ENCODE results near the gene PCNT.
"Not testable (repeated sequence)": the region's sequence is repeated elsewhere in the genome, so short reads cannot be mapped to it uniquely, and the experiment has no call there.

Gene PCNT

GRCh38 chr21:46297338-46298271 is 26.4 kb upstream of the PCNT start:
- peak in 14 of 42 donors; percentile 8 to 43 (median 18) for DNase-seq
- intact Hi-C loops (cut with DNase I), result no loop called here

DNA sequence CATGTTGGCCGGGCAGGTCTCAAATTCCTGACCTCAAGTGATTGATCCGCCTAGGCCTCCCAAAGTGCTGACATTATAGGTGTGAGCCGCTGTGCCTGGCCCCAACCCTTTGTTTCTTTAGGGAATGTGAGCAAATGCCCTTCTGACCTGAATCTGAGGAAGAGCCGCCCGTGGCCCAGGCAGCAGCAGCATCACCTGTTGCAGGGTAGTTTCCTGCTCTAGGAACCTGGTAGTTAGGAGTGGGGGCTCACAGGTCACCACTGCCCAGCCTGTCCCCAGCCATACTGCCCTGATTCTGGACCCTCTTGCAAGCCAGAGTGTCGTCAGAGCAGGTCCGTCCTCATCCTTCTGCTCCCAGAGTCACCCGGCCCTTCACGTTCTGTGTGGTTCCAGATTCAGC is 24.8 kb upstream of the PCNT start:
- intact Hi-C loops (cut with DNase I), result no loop called here
- DNase-seq, result no peak

DNA sequence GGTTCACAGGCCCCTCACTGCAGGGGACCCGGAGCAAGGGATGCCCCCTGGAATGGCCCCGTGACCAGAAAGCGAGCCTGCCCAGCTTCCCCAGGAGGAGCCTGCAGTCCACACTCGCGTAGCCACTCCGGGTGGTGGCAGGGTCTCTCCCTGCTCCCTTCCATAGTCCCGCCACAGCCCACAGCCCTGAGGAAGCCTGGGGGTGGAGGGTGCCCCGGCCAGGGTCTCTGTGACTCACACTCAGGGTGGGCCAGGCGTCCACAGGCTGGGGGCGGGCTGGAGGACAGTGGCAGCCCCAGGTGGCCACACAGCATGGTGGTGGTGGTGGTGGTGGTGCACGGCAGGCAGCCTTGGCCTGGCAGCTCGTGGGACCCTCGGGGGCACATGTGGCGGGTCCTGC is 22.2 kb upstream of the PCNT start:
- DNase-seq, result no peak
- intact Hi-C loops (cut with DNase I), result no loop called here

- intact Hi-C loops (cut with DNase I), result no loop called here
- DNase-seq, result no peak
Observed at GRCh38 chr21:46304437-46304836, 19.5 kb upstream of the PCNT start.

DNA sequence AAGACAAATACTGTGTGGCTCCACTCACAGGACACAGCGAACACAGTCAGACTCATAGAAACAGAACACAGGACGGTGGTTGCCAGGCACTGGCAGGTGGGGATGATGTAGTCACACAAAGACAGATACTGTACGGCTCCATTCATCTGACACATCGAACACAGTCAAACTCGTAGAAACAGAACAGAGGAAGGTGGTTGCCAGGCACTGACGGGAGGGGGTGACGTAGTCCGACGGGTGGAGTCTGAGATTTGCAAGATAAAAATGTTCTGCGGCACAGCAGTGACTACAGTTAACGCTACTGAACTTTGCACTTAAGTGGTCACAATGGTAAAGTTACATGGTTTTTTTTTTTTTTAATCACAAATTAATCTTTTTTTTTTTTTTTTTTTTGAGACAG is 19.0 kb upstream of the PCNT start:
- DNase-seq, result peak in 36 of 42 donors; percentile 19 to 77 (median 53)
- intact Hi-C loops (cut with DNase I), result no loop called here

GRCh38 chr21:46307625-46308024 is 16.3 kb upstream of the PCNT start:
- intact Hi-C loops (cut with DNase I), result no loop called here
- no peak for DNase-seq

- intact Hi-C loops (cut with DNase I), result no loop called here
Observed at GRCh38 chr21:46308431-46308830, 15.5 kb upstream of the PCNT start.

GRCh38 chr21:46310260-46310659 is 13.7 kb upstream of the PCNT start:
- intact Hi-C loops (cut with DNase I); DNase-seq: not testable (repeated sequence)

More at GRCh38 chr21:46308431-46308830, 15.5 kb upstream of the PCNT start:
- DNase-seq, result no peak

GRCh38 chr21:46311568-46311967 is 12.4 kb upstream of the PCNT start:
- intact Hi-C loops (cut with DNase I), result no loop called here
- no peak for DNase-seq

GRCh38 chr21:46312949-46313348 is 11.0 kb upstream of the PCNT start:
- no peak for DNase-seq
- intact Hi-C loops (cut with DNase I), result no loop called here

DNA sequence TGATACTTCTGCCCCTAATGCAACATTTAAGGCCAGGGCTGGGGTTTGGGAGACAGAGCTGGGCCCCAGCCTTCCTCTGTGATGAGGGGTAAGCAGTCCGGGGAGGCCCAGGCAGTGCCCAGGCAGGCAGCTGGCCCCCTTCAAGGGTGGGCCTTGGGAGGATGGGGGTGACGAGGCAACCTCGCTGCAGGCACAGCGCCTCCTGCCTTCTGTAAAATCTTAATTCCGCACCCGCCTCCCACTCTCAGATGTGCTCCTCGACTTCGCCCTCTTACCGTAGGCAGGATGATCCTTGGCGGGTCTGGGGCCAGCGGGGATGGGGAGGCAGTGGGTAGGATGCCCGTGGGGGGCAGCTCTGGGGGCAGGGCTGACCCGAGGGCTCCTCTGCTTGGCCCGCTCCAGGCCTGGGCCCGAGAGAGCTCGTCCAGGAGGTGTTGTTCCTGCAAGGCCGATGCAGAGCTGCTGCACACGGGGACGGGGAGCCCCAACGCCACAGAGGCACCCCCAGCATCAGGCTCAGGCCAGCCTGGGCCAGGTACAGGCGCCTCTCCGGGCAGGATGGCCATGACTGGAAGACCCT is 9.4 kb upstream of the PCNT start:
- intact Hi-C loops (cut with DNase I), result no loop called here
- no peak for DNase-seq

GRCh38 chr21:46316708-46317324 is 7.1 kb upstream of the PCNT start:
- intact Hi-C loops (cut with DNase I), result no loop called here
- DNase-seq, result no peak

DNA sequence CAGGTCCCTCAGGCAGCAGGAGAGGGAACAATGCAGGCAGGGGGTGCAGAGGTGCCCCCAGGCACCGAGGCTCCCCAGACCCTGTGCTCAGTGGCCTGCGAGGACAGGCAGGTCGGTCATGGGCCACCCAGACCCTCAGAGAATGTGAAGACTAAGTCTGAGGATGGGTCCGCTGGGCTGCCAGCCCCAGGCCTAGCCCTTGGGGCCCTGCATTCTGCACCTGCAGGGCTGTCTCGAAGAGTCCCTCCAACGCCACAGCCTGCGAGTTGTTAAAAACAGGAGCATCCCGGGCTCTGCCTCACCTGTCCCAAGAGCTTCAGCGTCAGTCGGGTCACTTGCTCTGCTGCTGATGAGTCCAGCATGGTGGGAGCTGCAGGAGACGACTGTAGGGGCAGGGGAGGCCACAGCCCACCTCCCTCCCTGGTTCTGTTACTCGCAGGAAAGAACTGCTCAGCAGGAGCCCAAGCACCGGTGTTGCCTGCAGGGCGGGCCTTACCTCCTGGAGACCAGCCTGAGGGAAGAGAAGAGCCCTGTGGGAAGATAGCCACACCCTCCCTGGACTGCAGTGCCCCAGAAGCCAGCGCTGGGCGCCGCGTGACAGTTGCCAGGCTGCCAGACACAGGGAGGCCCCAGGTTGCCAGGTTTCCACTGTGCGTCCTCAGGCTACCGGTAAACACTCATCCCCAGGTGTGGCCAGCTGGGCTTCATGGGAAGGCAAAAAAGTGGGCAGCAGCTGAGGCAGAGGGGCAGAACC is 6.1 kb upstream of the PCNT start:
- DNase-seq, result no peak
- intact Hi-C loops (cut with DNase I), result no loop called here

DNA sequence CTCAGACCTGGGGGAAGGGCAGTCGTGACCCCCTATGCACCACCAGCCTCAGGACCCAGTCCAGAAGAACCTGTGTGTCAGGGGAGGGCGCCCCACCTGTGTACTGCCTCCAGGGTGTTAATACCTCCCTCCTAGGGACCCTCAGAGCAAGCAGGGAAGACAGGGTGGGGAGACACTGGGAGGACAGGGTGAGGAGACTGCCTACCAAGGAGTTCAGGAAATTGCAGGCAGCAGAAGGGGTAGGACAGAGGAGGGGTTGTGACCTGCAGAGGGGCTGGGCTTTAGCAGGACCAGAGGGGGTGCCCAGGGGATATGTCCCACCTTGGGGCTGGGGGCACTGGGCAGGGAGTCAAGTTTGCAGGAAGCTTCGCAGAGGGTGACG is 5.5 kb upstream of the PCNT start:
- intact Hi-C loops (cut with DNase I), result no loop called here

DNA sequence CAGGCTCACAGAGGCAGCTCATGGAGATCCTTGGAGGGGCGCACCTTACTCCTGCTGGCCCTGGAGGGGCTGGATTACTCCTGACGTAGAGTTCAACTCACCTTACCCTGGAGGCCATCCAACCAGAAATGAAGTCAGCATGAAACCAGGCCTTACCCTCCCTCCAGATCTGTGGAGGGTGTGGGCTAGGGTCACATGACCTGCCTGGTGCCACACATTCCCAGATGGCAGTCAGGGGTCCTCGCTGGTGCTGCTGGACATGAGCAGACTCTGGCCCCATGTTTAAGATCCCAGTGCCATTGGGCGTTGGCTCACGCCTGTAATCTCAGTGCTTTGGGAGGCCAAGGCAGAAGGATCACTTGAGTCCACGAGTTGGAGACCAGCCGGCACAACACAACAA is 4.8 kb upstream of the PCNT start:
- DNase-seq, result no peak
- intact Hi-C loops (cut with DNase I), result no loop called here

More for the DNA sequence above, 5.5 kb upstream of the PCNT start:
- DNase-seq, result no peak

GRCh38 chr21:46320331-46320801 is 3.6 kb upstream of the PCNT start:
- no peak for DNase-seq
- intact Hi-C loops (cut with DNase I), result loop anchor here (5.0 kb wide), 1 partner anchor 33 kb away; the partner anchor contains the start of genes MCM3AP and YBEY

GRCh38 chr21:46322351-46323226 is 1.4 kb upstream of the PCNT start:
- intact Hi-C loops (cut with DNase I), result loop anchor here (5.0 kb wide), 1 partner anchor 35 kb away; the partner anchor contains the start of genes MCM3AP and YBEY
- DNase-seq, result peak in 2 of 42 donors; percentile 10 to 32

DNA sequence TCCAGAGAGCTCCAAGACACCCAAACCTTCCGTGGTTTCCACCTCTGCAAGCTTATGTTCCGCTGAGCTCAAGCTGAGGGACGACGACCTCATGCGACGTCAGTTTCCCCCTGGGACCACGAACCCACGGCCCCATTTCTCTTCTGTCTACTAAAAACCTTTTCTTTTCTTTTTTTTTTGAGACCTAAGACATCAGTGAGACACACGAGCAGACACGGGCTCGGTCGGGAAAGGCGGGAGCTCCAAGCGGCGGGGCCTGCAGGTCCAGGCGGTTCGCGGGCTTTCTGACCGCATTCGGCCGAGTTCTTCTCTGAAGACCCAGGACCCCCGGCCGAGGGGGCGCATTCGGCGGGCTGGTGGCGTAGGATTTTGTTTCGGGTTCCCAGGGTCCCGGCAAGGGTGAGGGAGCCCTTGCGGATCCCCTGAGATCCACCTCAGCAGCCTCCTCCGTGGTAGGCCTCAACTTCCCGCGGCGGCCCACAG is 688 bp upstream of the PCNT start:
- DNase-seq, result peak in 7 of 42 donors; percentile 5 to 45 (median 13)
- intact Hi-C loops (cut with DNase I), result loop anchor here (5.0 kb wide), 1 partner anchor 36 kb away; the partner anchor contains the start of genes MCM3AP and YBEY
